NOMO-1 (cell line): ENCODE measurements around the gene TTC33.
"Not testable (repeated sequence)": the region's sequence is repeated elsewhere in the genome, so short reads cannot be mapped to it uniquely, and the experiment has no call there.

Source experiments
- DNase-seq, 2 experiments: peaks; one replicate each; lab custom pipeline; 2025; ENCODE audit not compliant: unreplicated experiment in 2 of 2; lab: John Stamatoyannopoulos, UW

The TTC33 gene, protein sequence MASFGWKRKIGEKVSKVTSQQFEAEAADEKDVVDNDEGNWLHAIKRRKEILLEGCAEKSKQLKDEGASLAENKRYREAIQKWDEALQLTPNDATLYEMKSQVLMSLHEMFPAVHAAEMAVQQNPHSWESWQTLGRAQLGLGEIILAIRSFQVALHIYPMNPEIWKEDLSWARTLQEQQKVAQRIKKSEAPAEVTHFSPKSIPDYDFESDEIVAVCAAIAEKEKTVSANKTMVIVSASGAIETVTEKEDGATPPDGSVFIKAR

DNA sequence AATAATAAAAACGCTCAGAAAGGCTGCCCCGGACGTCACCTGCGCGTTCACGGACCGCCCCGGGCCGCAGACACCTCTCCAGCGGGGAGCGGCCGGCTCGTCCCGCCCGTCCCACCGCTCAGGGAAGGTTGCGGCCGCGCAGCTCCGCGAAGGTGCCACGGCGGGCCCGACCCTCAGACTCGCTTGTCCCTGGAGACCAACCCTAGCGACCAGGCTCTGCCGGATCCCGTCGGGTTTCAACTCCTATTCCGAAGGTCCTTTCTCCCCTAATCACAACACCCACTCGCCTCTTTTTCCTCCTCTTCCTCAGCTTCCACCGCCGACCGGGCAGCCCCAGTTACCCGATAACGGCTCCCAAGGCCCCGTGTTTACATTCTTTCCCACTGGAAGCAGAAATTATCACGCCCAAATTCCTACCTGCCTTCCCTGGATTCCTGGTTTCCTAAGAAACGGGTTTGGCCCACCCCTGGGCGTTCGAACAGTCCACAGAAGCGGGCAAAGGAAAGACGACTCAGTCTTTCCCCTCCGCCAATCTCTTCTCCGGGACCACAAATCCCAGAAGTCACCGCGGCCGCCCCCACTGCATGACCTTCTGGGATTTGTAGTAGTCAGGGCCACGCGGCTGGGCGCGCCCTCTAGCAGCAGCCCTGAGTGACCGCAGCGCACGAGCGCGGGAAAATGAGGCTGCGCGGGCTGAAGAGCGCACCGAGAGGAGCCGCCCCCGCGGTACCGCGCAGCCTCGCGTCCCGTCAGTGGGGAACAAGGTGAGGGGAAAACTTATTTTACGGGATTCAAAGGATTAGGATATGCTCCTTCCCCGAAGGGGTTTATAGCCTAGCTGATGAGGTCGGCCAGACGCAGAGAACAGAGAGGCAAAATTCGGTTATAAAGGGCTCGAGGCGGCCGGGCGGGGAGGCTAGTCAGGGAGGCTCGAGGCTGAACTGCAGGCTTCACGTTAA lies at the start of gene TTC33:
TSS of gene TTC33 (minus strand) at position 555 of the 959 bp plus-strand sequence. CDS start 8,943 bp downstream, outside the sequence.
- peak; percentile 99 for DNase-seq

DNA sequence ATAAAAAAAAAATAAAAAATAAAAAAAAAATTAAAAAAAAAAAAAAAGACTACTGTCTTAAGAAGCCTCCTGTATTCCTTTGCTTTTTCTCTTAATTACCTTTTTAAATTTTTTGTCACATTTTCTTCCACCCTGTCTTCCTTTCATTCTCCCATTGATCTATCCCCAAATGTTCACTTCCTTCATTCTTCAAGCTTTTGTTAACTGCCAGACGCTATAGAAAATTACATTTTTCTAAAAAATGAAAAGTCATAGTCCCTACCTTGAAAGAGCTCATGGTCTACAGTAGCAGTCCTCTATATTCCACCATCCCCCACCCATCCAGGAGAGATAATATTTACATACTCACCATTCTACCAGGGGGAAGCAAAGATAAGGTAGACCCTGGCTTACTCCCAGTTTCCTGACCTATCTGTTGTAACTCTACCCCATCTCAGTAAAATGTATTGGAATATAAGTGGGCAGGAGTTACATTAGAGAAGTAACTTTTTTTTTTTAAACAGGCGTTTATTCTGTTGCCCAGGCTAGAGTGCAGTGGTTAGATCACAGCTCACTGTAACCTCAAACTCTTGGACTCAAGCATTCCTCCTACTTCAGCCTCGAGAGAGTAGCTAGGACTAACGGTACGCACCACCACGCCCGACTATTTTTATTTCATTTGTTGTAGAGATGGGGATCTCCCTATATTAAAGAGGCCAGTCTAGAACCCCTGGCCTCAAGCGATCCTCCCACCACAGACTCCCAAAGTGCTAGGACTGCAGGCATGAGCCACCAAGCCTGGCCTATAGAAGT lies 46.2 kb upstream of the TTC33 start:
- DNase-seq: no peak

DNA sequence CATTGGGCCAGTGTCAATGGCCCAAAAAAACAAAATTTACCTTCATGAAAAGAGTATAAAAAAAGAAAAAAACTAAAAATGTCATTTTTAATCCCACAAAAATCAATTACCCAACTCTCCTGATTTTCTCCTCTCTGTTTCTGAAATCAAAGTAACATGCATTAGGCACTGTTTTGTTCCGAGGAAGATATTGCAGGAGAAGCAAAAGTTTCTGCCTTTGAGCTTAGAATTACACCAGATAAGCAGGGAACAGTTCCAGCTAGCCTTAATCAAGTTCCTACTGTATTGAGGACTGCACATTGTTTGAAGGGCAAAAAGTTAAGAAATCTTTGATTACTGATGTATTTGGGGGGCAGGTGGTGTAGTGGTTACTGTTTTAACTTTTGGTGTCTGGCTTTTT lies 43.5 kb upstream of the TTC33 start:
- DNase-seq: no peak

DNA sequence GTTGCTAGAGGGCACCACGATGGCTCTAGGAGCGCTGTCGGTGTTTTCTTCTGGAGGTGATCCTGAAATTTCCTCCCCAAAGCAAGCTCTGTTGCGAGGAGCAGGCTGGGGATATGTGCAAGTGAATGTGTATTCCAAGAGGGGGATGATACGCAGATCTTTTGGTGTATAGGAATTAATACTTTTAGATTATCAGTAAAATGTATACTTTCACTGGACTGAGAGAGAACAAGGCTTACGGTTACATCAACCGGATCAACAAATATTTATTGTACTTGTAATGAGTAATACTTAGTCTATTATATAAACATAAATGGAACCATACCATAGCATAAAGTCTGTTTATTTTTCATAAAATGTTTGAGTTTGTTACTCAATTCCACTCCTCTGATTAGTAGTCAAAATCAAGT lies 43.0 kb upstream of the TTC33 start:
- no peak for DNase-seq

DNA sequence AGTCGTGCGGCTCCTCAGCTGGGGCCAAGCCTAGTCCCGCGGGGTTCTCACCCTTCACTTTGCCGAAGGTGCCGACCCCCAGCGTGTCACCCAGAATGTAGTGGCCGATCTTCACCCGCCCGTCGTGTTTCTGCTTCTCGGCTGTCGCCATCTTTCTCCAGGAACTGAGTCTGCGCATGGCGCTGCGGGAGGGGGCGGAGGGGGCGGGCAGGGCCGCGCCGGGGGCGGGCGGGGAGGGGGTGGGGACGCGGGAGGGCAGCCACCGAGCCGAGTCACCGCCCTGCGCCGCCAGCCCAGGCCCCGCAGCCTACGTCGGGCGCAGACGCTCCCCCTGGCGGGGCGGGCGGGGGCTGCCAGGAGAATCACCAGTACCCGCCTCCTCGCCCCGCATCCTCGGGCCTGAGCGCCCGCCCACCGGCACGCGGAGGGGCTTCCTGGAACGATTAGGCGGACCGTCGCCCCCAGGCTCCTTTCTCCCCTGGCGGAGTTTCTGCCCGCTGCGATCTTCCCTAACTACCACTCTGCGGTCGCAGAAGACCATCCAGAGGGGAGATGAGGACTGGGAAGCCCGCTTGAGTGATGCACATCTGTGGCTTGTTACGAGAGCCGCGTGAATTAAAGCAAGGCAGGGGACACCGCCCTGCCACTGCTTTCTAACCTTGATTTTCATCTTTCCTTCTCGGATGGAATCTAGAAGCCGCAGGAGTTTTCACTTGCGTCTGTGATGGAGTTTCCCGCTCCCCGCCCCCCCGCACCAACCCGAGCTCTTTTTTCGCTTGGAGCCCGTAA lies 42.4 kb upstream of the TTC33 start, which contains the start of gene PRKAA1:
TSS of gene PRKAA1 (minus strand) at position 363 of the 789 bp plus-strand sequence. CDS start at position 178, 185 bp downstream.
- peak; percentile 98 to 99 for DNase-seq

DNA sequence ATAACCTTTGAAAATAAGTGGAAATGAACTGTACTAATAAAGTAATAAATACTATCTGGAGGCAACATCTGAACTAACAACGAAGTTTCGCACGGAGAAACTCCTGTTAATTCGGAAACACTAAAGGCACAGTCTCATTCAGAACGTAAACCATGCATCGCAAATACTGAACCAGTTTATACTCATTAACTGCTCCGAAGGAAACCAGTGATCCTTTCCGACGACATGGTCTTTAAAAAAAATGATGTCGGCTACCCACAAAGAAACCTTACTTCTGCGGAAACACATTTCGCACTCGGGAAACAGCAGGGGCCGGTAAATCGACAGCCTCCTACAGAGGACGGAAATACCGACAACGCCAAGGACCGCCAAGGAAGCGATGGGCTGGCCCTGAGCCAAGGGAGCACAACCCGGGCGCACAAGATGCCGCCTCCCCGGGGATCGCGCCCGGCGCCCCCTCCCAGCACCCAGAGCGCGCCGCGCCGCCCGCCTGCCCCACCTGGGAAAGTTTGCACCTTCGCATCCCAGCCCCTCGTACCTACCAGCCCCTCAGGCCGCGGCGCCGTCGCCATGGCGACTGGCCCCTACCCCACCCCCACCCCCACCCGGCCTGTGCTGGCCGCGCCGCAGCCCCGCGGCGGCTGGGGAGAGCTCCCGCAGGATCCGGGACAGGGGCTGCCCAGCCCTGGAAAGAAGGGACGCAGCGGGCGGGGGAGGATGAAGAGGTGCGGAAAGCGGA lies 41.7 kb upstream of the TTC33 start:
- DNase-seq: peak; percentile 66 to 73

DNA sequence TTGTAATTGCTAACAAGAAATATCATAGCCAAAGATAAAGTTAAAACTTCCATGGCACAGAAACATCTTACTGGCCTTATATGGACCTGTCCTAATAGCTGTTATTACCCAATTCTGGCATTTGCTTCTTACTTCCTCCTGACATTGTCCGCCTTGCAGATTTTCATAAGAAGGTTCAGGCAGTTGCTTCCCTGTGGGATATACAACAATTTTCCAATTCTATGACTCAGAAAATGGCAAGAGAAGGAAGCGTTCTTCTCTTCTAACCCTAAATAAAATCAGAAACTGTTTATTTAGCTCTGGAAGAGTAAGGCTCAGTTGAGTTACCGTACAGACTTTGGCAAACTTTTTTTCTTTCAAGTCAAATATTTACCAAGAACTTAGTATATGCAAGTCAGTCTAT lies 40.7 kb upstream of the TTC33 start:
- DNase-seq: peak; percentile 47 to 77

DNA sequence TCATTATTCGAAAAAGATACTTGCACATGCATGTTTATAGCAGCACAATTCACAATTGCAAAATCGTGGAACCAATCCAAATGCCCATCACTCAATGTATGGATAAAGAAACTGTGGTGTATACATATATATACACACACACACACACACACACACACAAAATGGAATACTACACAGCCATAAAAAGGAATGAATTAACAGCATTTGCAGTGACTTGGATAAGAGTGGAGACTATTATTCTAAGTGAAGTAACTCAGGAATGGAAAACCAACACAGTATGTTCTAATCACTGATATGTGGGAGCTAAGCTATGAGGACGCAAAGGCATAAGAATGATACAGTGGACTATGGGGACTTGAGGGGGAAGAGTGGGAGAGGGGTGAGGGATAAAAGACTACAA lies 39.1 kb upstream of the TTC33 start:
- DNase-seq: not testable (repeated sequence)

DNA sequence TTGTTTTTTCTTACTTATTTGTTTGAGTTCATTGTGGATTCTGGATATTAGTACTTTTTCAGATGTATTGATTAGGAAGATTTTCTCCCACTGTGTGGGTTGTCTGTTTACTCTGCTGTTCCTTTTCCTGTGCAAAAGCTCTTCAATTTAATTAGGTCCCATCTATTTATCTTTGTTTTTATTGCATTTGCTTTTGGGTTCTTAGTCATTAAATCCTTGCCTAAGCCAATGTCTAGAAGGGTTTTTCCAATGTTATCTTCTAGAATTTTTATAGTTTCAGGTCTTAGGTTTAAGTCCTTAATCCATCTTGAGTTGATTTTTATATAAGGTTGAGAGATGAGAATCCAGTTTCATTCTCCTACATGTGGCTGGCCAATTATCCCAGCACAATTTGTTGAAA lies 38.6 kb upstream of the TTC33 start:
- not testable (repeated sequence) for DNase-seq

DNA sequence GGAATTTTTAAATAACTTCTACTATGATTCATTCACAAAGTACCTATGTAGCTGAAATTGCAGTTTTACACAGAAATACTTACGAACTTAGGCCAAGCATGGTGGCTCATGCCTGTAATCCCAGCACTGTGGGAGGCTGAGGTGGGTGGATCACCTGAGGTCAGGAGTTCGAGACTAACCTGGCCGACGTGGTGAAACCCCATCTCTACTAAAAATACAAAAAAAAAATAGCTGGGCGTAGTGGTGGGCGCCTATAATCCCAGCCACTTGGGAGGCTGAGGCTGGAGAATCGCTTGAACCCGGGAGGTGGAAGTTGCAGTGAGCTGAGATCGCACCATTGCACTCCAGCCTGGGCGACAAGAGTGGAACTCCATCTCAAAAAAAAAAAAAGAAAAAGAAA lies 36.9 kb upstream of the TTC33 start:
- not testable (repeated sequence) for DNase-seq

DNA sequence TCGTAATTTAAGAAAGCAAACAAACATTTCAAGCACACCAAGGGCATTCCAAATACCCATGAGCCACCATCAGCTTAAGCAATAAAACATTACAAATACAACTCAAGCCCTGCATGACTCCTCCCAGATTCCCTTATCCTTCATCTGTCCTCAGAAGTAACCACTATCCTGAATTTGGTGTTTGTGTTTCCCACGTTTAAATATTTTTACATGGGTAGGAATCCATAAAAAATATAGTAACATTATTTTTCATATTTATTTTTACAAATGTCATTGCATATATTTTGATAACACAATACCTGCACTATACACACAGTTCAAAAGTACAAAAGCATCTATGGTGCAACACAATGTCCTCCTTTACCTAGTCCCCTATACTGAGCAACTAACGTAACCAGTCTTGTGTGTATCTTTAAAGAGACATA lies 36.0 kb upstream of the TTC33 start:
- no peak for DNase-seq

DNA sequence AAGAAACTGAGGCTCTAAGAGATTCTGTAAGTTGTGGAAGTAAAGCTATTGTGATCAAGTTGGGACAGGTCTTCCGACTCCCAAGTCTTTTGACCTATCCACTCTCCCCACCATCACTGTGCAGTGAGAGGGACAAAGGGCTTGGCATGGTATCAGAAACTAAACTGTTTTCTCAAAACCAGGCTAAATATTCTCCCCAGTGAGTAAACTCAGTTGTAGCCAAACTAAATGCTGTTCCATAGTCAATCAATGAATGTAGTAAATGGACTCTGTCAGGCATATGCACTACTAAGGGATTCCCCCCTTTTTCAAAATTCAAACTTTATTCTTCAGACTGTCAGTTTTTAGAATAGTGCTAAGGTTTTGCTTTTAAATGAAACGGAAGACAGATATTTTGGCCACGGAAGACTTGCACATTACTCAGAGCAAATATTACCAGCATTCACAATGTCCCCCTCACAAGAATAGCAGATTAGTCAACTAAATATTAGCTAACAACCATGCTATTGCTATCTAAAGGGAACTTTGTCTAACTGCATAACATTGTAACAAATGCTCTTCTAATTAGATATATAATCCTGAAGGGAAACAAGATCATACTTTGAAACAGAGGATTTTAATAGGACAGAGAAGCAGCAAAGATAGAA lies 35.3 kb upstream of the TTC33 start:
- no peak for DNase-seq

DNA sequence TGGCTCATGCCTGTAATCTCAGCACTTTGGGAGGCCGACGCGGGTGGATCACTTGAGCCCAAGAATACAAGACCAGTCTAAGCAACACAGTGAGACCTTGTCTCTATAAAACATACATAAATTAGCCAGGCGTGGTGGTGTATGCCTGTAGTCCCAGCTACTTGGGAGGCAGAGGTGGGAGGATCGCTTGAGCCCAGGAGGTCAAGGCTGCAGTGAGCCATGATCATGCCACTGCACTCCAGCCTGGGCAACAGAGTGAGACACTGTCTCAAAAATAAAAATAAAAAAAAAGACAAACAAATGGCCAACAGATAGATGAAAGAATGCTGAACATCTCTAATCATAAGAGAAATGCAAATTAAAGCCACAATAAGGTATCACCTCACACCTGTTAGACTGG lies 33.2 kb upstream of the TTC33 start:
- DNase-seq: not testable (repeated sequence)

DNA sequence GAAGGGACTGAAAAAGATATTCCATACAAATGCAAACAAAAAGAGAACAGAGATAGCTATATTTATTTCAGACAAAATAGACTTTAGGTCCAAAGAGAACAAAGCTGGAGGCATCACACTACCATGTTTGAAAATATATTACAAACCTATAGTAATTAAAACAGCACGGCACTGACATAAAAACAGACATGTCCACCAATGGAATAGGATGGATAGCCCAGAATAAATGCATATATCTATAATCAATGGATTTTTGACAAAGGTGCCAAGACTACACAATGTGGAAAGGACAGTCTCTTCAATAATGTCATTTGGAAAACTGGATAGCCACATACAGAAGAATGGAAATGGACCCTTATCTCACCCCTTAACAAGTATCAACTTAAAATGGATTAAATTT lies 32.2 kb upstream of the TTC33 start:
- DNase-seq: no peak

DNA sequence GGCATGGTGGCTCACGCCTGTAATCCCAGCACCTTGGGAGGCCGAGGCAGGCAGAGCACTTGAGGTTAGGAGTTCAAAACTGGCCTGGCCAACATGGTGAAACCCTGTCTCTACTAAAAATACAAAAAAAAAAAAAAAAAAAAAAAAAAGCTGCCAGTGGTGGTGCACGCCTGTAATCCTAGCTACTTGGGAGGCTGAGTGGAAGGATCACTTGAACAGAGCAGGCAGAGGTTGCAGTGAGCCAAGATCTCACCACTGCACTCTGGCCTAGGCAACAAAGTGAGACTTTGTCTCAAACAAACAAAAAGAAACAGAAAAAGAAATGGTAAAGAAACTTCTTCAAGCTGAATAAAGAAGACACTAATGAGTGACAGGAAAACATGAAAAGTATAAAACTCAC lies 30.9 kb upstream of the TTC33 start:
- DNase-seq: not testable (repeated sequence)

DNA sequence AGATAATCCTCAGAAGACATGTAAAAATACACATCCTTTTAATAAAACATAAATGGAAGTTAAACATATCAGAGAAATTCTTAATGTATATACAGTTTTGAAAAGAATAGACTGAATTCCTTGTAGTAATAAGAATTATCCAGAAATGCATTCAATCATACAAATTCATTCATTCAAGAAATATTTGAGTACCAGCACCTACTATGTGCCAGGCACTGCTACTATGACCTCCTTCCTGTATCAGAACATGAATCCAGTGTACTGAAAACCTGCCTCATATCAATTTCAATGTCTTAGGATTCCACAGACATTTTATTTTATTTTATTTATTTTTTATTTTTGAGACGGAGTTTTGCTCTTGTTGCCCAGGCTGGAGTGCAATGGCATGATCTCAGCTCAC lies 29.2 kb upstream of the TTC33 start:
- no peak for DNase-seq

DNA sequence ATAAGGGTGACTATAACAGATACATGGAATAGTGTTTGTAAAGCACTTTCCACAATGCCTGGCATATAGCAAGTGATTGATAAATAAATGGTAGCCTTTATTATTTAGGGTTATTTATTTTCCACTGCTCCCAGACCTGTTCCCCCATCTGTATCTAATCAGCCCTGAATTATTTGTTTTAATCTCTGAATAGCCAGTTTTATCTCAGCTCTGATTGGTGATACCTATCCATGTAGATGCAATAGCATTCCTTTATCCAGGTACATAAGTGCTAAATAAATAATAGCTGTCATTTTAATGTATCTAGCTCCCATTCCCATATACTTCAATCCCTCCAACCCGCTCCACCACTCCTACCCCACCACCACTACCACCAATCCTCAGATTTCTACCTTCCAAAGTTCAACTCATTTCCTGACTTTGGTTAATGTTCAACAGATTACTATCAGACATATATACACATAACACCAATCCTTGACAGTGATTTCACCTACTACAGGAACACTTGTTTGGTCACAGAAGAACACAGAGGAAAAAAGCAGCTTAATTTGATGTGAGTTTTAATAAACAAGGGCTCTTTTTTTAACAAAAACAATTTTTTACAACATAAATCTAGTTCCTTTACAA lies 28.4 kb upstream of the TTC33 start:
- DNase-seq: no peak

DNA sequence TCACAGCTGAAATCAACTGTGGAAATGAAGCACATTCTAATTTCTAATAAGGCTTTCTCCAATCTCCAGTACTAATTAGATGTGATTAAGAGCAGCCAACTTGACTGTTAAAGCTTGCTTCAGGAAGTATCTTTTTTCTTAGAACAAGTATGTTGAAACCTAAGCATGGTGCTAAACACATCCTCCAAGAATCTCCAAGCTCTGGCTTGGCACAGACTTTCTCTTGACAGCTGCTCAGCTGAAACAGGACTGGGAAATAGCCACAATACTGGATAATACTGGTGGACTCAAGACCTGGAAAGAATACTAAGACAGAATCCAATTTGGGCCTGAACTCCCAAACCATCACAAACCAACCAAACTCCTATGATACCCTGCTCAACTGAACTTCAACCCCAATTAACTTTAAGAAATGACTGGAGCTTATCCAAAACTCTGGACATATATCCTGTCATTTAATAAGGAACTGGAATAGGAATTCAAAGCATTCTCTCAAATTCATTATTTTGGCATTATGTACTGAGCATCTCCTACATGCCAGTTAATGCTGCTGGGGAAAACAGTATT lies 26.2 kb upstream of the TTC33 start:
- DNase-seq: peak in 1 of 2 experiments; percentile 20
